ENCODE measurements around the gene CLDND1. TPM values are rescaled to one million over a fixed set of nuclear protein-coding genes. Genes with fewer than 3 reads are reported as not detected.

CLDND1 gene
- total and polyA plus RNA-seq, 2 of the 4 experiments (the other 2 are of a cell fraction): 75.8 to 78.3 TPM

- Histone ChIP-seq H3K4me1 (ENCODE audit: control insufficient read depth, insufficient read depth, low read length) (no peaks in the 10 kb centered on the region), H3K14ac (replicated peaks; ENCODE audit: low read depth, low read length) (no peak overlapping the region), H4K5ac (ENCODE audit: low read depth, low read length) (no peak overlapping the region), H3K9me1 (ENCODE audit: insufficient read depth, low read length) (no peaks in the 10 kb centered on the region), H3K9ac (ENCODE audit: low read depth, low read length) (no peak overlapping the region), H3K4me3 (ENCODE audit: insufficient read depth, low read depth, low read length) (no peak overlapping the region), H2AK5ac (ENCODE audit: low read depth, low read length) (no peak overlapping the region), H3K27me3 (ENCODE audit: control insufficient read depth, insufficient read depth, low read length) (no peaks in the 10 kb centered on the region), H3K4ac (ENCODE audit: low read depth, low read length) (no peak overlapping the region), H3K27ac (ENCODE audit: insufficient read depth, low read length) (no peak overlapping the region), H4K91ac (ENCODE audit: insufficient read depth, low read depth, low read length) (no peak overlapping the region), H2BK5ac (ENCODE audit: low read depth, low read length, poor library complexity, severe bottlenecking) (no peak overlapping the region), H2AK9ac (replicated peaks; ENCODE audit: low read depth, low read length, poor library complexity) (no peak overlapping the region), H2BK15ac (ENCODE audit: low read depth, low read length) (no peak overlapping the region), H3K18ac (ENCODE audit: low read depth, low read length) (no peak overlapping the region), H3K79me1 (ENCODE audit: low read depth in 1 of 2, low read length in 2 of 2) (no peaks in the 10 kb centered on the region), H2BK20ac (ENCODE audit: low read depth, low read length) (no peak overlapping the region), H3K23ac (ENCODE audit: low read depth, low read length) (no peak overlapping the region), H3K56ac (ENCODE audit: extremely low read depth, insufficient read depth, low read length) (no peak overlapping the region), H3K9me3 (ENCODE audit: control insufficient read depth, insufficient read depth, low read length) (no peaks in the 10 kb centered on the region), H2AFZ (replicated peaks; ENCODE audit: low read length, poor library complexity) (no peak overlapping the region), H4K20me1 (ENCODE audit: insufficient read depth, low read length) (no peaks in the 10 kb centered on the region), H2BK120ac (ENCODE audit: low read depth, low read length) (no peak overlapping the region), H3K36me3 (ENCODE audit: control insufficient read depth, insufficient read depth, low read length) (no peaks in the 10 kb centered on the region), H3K4me2 (ENCODE audit: low read depth, low read length) (no peak overlapping the region), H4K8ac (ENCODE audit: low read depth in 2 of 2, low read length in 2 of 2) (no peak overlapping the region)
- WGBS, 2 experiments (ENCODE audit: extremely low coverage in 2 of 2, insufficient read length in 1 of 2): no CpG with 5 or more reads among the region's 3 CpGs
- DNase-seq (no peak), ATAC-seq (ENCODE audit: low read depth) (no peak)
- TF ChIP-seq FOS (IDR thresholded peaks at IDR 0.05; ENCODE audit: low read depth, low read length) (no peak), ELK1 (IDR thresholded peaks at IDR 0.05; ENCODE audit: borderline replicate concordance, low read depth, low read length) (no peak), POLR2A (IDR thresholded peaks at IDR 0.05; ENCODE audit: low read depth, low read length) (no peak), RFX5 (IDR thresholded peaks at IDR 0.05; ENCODE audit: low read depth, low read length) (no peak), CEBPB (IDR thresholded peaks at IDR 0.05; ENCODE audit: low read depth, low read length) (no peak), RCOR1 (IDR thresholded peaks at IDR 0.05; ENCODE audit: insufficient replicate concordance, low read length) (no peak), CHD1 (IDR thresholded peaks at IDR 0.05; ENCODE audit: low read depth, low read length) (no peak), MAFK (IDR thresholded peaks at IDR 0.05; ENCODE audit: low read depth, low read length) (no peak), USF2 (IDR thresholded peaks at IDR 0.05; ENCODE audit: low read depth, low read length) (no peak), MXI1 (IDR thresholded peaks at IDR 0.05; ENCODE audit: borderline replicate concordance, low read depth, low read length) (no peak), RAD21 (IDR thresholded peaks at IDR 0.05; ENCODE audit: low read length) (no peak), MAZ (IDR thresholded peaks at IDR 0.05; ENCODE audit: borderline replicate concordance, low read depth, low read length) (no peak), NFE2L2 (IDR thresholded peaks at IDR 0.05; ENCODE audit: low read depth, low read length) (no peak), SMC3 (IDR thresholded peaks at IDR 0.05; ENCODE audit: low read depth, low read length) (no peak), CTCF (conservative IDR thresholded peaks at IDR 0.05; ENCODE audit: low read depth, low read length) (no peak), BHLHE40 (IDR thresholded peaks at IDR 0.05; ENCODE audit: low read depth, low read length) (no peak)
- dilution Hi-C loops (cut with HindIII; ENCODE audit: low sequenced_read_pairs, unreplicated experiment): no loop called here
- POLR2A ChIA-PET (ENCODE audit: unreplicated experiment): no interaction called here
- intact Hi-C loops (cut with micrococcal nuclease): no loop called here
- in situ Hi-C loops (cut with MboI; ENCODE audit: low sequenced_read_pairs): no loop called here
- no TSS peak for BruUV-seq (replicated peaks)
- CTCF ChIA-PET: no interaction called here
Observed at GRCh38 chr3:98483626-98484025, 39.1 kb downstream of the CLDND1 start.

Data from IMR-90 (cell line).